Tibial nerve (tissue), 4 donors: ENCODE measurements around the gene CD1D.

Source experiments
- EP300 ChIP-seq, 2 donors: sonication (generic); formaldehyde crosslinking; IDR thresholded peaks; one replicate each; pipeline ENCODE4 v1.6.1; 2017; ENCODE audit warnings: antibody characterized with exemption in 2 of 2, mild to moderate bottlenecking in 1 of 2
- TF ChIP-seq, protein P1 (sequence below), 5 experiments: fragments of 200-600 bp in 3 of 5; fragments of 450-650 bp in 2 of 5; sonication (generic) in 3 of 5; IDR thresholded peaks; one replicate each; pipeline ENCODE4 v1.5.1; 2016 to 2019; ENCODE audit warnings: antibody characterized with exemption in 5 of 5, mild to moderate bottlenecking in 3 of 5, moderate library complexity in 2 of 5

DNA sequence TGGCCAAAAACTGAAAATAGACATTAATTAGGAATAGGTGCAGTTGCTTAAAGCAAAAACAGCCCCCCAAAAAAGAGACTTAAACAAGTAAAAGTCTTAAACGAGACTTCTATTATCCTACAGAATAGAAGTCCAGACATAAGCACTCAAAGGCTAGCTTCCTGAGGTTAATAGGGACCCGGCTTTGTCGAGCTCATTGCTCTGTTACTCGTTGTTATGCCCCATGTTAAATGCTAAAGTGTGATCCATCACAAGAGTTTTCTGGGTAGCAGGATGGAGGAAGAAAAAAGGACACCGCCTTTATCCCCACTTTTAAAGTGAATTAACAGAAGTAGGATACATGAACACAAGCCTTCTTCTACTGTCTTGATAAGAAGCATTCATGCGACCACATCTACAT lies 10.6 kb downstream of the CD1D start:
- TF ChIP-seq, protein P1, sequence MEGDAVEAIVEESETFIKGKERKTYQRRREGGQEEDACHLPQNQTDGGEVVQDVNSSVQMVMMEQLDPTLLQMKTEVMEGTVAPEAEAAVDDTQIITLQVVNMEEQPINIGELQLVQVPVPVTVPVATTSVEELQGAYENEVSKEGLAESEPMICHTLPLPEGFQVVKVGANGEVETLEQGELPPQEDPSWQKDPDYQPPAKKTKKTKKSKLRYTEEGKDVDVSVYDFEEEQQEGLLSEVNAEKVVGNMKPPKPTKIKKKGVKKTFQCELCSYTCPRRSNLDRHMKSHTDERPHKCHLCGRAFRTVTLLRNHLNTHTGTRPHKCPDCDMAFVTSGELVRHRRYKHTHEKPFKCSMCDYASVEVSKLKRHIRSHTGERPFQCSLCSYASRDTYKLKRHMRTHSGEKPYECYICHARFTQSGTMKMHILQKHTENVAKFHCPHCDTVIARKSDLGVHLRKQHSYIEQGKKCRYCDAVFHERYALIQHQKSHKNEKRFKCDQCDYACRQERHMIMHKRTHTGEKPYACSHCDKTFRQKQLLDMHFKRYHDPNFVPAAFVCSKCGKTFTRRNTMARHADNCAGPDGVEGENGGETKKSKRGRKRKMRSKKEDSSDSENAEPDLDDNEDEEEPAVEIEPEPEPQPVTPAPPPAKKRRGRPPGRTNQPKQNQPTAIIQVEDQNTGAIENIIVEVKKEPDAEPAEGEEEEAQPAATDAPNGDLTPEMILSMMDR (IDR thresholded peaks at IDR 0.05) = no peak
- TF ChIP-seq EP300 (IDR thresholded peaks at IDR 0.05) = no peak
